ENCODE results near the gene ZNF639. TPM values are rescaled to one million over a fixed set of nuclear protein-coding genes. Genes with fewer than 3 reads are reported as not detected.

ZNF639 gene
- total and polyA plus RNA-seq, 9 donors = 32.1 to 47.6 (median 36.9) TPM

DNA sequence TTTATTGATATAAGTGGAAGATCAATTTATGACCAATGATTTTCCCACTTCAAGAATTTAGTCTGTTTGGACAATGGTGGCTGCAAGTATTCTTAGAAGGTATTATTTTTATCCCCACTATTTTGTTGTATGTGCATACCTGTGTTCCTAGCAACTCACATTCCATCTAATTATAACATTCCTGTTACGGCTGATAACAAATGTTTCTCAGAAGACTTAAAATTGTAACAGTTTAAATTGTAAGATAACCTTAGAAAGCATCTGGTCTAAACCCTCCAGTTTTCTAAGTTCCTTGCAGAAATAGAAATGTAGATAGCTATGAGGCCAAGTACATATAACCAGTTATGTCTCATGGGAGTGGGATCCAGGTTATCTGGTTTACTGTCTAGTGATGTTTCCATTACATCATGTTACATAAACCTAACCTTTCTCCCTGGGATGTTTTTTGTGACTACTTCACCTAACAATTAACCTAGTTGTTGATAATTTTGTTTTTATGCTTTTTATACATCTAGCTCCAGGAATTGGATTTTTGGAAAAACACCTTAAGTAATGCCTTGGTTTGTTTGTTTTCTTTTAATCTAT is 13.6 kb downstream of the ZNF639 start:
- Histone ChIP-seq H3K27ac (ENCODE audit: low read length) (no peak overlapping the region), H3K4me1 (ENCODE audit: control insufficient read depth, insufficient read depth, low read length) (no peaks in the 10 kb centered on the region), H3K27me3 (ENCODE audit: control insufficient read depth, insufficient read depth, low read length) (no peaks in the 10 kb centered on the region), H3K36me3 (ENCODE audit: control insufficient read depth, insufficient read depth, low read length) (peaks cover 23% of the 10 kb centered on the region), H3K9me3 (replicated peaks; ENCODE audit: control insufficient read depth, low read depth, low read length) (no peaks in the 10 kb centered on the region), H3K4me3 (ENCODE audit: low read length) (no peak overlapping the region)
- DNase-seq = no peak
- no CpG with 5 or more reads among the region's 1 CpG for WGBS (ENCODE audit: insufficient coverage)

DNA sequence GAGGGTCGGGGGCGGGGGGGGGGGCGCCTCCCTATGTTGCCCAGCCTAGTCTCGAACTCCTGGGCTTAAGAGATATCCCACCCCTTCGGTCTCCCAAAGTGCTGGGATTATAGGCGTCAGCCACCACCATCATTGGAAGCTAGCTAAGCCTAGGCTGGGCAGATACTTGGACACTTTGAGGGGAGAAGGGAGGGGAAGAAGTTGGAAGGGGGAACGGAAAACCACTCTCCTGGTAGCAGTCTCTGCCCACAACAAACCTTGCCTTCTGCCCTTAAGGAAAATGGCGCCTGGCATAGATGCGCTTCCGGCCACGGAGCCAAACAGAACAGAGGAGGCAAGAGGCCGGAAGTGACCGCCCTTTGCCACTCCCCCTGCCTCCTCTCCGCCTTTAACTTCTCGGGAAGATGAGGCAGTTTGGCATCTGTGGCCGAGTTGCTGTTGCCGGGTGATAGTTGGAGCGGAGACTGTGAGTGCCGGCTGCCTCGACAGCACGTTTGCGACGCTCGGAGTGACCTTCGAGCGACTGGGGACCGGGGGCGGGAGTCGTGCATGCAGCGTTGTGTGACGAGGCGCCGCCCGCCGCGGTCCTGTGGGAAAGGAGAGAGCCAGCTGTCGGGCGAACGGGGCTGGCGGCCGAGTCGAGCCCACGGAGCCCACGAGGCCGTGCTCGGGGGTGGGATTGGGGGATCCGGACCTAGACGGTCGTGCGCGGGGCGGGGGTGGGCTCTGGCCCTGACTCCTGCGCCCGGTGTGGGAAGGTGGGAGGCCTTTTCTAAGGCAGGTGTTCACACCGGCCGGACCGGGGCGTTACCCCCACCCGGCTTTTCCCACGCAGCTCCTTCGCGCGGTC is 24.7 kb downstream of the ZNF639 start, which contains the start of gene MFN1:
Gene MFN1, plus strand, starts transcription at position 365 of the 850 bp plus-strand sequence. CDS start 1,143 bp downstream, outside the sequence.
- WGBS (ENCODE audit: insufficient coverage) = under 1% methylated on average over 45 of the region's 63 CpGs
- H3K4me3 ChIP-seq (ENCODE audit: low read length) = peak within 1 kb of the TSS; percentile 92
- peak within 1 kb of the TSS; percentile 92 for H3K27ac ChIP-seq (ENCODE audit: low read length)

DNA sequence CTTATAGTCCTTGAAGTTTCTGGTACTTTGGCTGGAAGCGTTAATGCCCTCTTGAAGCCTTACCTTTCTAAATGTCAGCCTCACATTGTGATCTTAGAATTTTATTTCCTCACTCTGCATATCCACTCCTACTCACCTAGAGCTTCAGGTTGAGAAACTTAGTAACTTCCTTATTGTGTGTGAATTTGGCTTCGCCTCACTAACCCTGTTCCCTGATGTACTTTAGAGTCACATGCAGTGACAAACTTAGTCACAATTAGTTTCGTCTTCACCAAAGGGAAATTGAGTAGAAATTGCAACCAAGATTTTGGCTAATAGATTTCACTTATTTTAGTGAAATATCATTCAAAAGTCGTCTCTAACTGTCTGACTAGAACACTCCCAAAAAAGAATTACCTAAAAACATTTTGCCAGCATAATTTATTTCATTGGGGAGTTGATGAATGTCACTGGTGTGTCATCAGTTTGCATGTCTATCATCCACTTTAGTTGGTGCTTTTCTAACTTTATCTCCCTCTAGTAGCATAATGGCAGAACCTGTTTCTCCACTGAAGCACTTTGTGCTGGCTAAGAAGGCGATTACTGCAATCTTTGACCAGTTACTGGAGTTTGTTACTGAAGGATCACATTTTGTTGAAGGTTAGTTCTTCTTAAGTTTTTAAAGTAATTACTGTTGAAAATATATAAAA is 25.6 kb downstream of the ZNF639 start:
- no CpG with 5 or more reads among the region's 5 CpGs for WGBS (ENCODE audit: insufficient coverage)

More for the DNA sequence above, 24.7 kb downstream of the ZNF639 start, which contains the start of gene MFN1:
- Histone ChIP-seq H3K36me3 (ENCODE audit: control insufficient read depth, insufficient read depth, low read length) (peaks cover 24% of the 10 kb centered on the region), H3K4me1 (ENCODE audit: control insufficient read depth, insufficient read depth, low read length) (peaks cover 7% of the 10 kb centered on the region), H3K27me3 (ENCODE audit: control insufficient read depth, insufficient read depth, low read length) (no peaks in the 10 kb centered on the region), H3K9me3 (replicated peaks; ENCODE audit: control insufficient read depth, low read depth, low read length) (no peaks in the 10 kb centered on the region)
- peak; percentile 100 for DNase-seq

DNA sequence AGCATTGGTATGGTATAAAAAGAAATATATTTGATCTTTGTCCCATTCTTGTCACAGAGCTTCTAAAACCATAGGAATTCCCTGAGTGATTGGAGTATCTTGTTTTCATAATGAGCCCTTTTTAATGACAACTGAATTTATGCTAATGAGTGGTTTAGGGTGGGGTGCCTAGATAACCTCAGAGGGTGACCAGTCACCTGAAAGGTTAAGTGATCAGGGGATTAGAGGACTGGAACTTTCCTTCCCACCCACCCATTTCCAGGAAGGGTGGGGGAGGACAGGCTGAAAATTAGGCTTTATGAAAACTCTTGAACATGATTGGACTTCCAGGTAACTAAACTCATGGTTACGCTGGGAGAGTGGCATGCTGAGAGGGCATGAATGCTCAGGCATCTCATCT is 33.2 kb downstream of the ZNF639 start:
- H3K4me3 ChIP-seq (ENCODE audit: low read length) = no peak overlapping the region
- no peaks in the 10 kb centered on the region for H3K9me3 ChIP-seq (replicated peaks; ENCODE audit: control insufficient read depth, low read depth, low read length)
- no peaks in the 10 kb centered on the region for H3K4me1 ChIP-seq (ENCODE audit: control insufficient read depth, insufficient read depth, low read length)
- peaks cover 65% of the 10 kb centered on the region for H3K36me3 ChIP-seq (ENCODE audit: control insufficient read depth, insufficient read depth, low read length)
- no peaks in the 10 kb centered on the region for H3K27me3 ChIP-seq (ENCODE audit: control insufficient read depth, insufficient read depth, low read length)
- no peak overlapping the region for H3K27ac ChIP-seq (ENCODE audit: low read length)
- WGBS (ENCODE audit: insufficient coverage) = no CpG with 5 or more reads among the region's 1 CpG
- no peak for DNase-seq

More for the DNA sequence above, 25.6 kb downstream of the ZNF639 start:
- Histone ChIP-seq H3K36me3 (ENCODE audit: control insufficient read depth, insufficient read depth, low read length) (peaks cover 28% of the 10 kb centered on the region), H3K27ac (ENCODE audit: low read length) (peak overlapping the region; percentile 92), H3K9me3 (replicated peaks; ENCODE audit: control insufficient read depth, low read depth, low read length) (no peaks in the 10 kb centered on the region), H3K4me1 (ENCODE audit: control insufficient read depth, insufficient read depth, low read length) (peaks cover 7% of the 10 kb centered on the region), H3K4me3 (ENCODE audit: low read length) (peak overlapping the region; percentile 92), H3K27me3 (ENCODE audit: control insufficient read depth, insufficient read depth, low read length) (no peaks in the 10 kb centered on the region)
- peak; percentile 11 for DNase-seq

DNA sequence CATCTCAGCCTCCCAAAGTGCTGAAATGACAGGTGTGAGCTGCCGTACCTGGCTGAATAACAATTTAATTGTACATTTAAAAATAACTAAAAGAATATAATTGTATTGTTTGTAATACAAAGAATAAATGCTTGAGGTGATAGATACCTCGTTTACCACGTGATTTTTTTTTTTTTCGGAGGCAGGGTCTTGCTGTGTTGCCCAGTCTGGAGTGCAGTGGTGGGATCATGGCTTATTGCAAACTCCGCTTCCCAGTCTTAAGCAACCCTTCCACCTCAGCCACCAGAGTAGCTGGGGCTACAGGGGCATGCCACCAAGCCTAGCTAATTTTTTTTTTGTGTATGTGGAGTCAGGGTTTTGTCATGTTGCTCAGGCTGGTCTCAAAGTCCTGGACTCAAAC is 40.5 kb downstream of the ZNF639 start:
- H3K4me3 ChIP-seq (ENCODE audit: low read length) = no peak overlapping the region
- H3K27ac ChIP-seq (ENCODE audit: low read length) = no peak overlapping the region
- H3K9me3 ChIP-seq (replicated peaks; ENCODE audit: control insufficient read depth, low read depth, low read length) = no peaks in the 10 kb centered on the region
- no CpG with 5 or more reads among the region's 5 CpGs for WGBS (ENCODE audit: insufficient coverage)
- DNase-seq = no peak
- peaks cover 25% of the 10 kb centered on the region for H3K36me3 ChIP-seq (ENCODE audit: control insufficient read depth, insufficient read depth, low read length)
- H3K4me1 ChIP-seq (ENCODE audit: control insufficient read depth, insufficient read depth, low read length) = no peaks in the 10 kb centered on the region
- no peaks in the 10 kb centered on the region for H3K27me3 ChIP-seq (ENCODE audit: control insufficient read depth, insufficient read depth, low read length)

DNA sequence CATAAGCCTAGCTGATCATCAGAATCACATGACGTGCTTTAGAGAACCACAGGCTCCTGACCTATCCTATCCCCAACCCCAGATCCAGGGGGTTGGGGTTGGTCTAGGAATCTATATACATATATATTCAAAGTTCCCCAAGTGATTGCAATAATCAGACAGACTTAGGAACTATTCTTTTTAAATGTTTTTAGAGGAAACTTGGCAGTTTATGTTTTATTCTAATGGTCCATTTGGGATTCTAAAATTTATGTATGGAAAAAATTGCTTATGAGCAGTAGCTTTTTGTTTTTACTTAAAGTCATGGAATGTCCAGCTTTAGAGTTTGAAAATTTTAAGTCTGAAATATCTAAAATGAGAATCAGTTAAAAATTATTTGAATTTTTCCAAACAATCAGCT is 46.8 kb downstream of the ZNF639 start:
- Histone ChIP-seq H3K27me3 (ENCODE audit: control insufficient read depth, insufficient read depth, low read length) (no peaks in the 10 kb centered on the region), H3K4me3 (ENCODE audit: low read length) (no peak overlapping the region), H3K4me1 (ENCODE audit: control insufficient read depth, insufficient read depth, low read length) (no peaks in the 10 kb centered on the region), H3K27ac (ENCODE audit: low read length) (no peak overlapping the region), H3K9me3 (replicated peaks; ENCODE audit: control insufficient read depth, low read depth, low read length) (no peaks in the 10 kb centered on the region), H3K36me3 (ENCODE audit: control insufficient read depth, insufficient read depth, low read length) (peaks cover 19% of the 10 kb centered on the region)
- WGBS (ENCODE audit: insufficient coverage) = no CpG with 5 or more reads among the region's 1 CpG
- peak; percentile 72 for DNase-seq

DNA sequence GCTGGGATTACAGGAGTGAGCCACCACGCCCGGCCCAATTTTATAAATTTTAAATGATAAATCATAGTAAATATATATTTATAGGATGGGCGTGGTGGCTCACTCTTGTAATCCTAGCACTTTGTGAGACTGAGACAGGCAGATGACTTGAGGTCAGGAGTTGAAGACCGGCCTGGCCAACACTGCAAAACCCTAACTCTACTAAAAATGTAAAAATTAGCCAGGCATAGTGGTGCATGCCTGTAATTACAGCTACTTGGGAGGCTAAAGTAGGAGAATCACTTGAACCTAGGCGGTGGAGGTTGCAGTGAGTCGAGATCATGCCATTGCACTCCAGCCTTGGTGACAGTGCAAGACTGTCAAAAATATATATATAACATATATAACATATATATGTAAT is 51.1 kb downstream of the ZNF639 start:
- H3K36me3 ChIP-seq (ENCODE audit: control insufficient read depth, insufficient read depth, low read length) = peaks cover 28% of the 10 kb centered on the region

DNA sequence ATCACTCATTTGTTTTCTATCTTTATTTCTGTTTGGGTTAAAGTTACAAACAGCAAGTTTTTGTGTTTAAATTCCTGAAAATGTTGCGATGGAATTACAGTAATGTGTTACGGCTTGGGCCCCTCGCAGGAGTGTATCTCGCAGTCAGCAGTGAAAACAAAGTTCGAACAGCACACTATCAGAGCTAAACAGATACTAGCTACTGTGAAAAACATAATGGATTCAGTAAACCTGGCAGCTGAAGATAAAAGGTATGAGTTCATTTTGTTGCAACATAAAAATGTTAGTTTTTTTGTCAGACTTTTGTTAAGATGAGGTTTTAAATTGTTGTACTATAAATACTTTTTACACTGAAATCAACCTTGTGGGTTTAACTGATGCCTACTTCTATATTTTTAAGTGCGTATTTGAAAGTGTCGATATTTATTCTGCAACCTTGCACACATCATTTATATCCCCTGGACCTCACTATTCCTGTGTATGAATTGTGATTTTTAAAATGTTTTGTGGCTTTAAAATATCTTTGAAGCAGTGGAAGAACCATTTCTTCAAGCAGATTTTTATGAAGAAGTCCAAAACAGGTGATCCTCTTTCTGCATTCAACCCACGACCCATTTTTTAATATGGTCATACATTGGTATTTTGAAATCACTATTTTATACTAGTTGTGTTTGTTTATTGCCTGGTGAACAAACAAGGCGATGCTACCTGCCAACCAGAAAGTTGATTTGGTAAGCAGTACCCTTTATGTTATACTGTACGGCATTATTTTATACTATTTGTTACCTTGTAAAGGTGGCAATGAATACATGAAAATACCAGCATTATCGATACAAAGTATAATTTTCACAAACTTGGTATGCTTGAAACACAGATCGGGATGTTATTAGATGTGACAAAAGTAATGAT is 52.5 kb downstream of the ZNF639 start:
- 100% methylated on average over 1 of the region's 12 CpGs for WGBS (ENCODE audit: insufficient coverage)
- peaks cover 29% of the 10 kb centered on the region for H3K36me3 ChIP-seq (ENCODE audit: control insufficient read depth, insufficient read depth, low read length)
- no peak overlapping the region for H3K4me3 ChIP-seq (ENCODE audit: low read length)
- H3K27ac ChIP-seq (ENCODE audit: low read length) = no peak overlapping the region
- no peaks in the 10 kb centered on the region for H3K9me3 ChIP-seq (replicated peaks; ENCODE audit: control insufficient read depth, low read depth, low read length)
- DNase-seq = no peak
- H3K4me1 ChIP-seq (ENCODE audit: control insufficient read depth, insufficient read depth, low read length) = no peaks in the 10 kb centered on the region
- no peaks in the 10 kb centered on the region for H3K27me3 ChIP-seq (ENCODE audit: control insufficient read depth, insufficient read depth, low read length)

More for the DNA sequence above, 51.1 kb downstream of the ZNF639 start:
- Histone ChIP-seq H3K4me3 (ENCODE audit: low read length) (no peak overlapping the region), H3K27me3 (ENCODE audit: control insufficient read depth, insufficient read depth, low read length) (no peaks in the 10 kb centered on the region), H3K27ac (ENCODE audit: low read length) (no peak overlapping the region), H3K9me3 (replicated peaks; ENCODE audit: control insufficient read depth, low read depth, low read length) (no peaks in the 10 kb centered on the region), H3K4me1 (ENCODE audit: control insufficient read depth, insufficient read depth, low read length) (no peaks in the 10 kb centered on the region)
- no CpG with 5 or more reads among the region's 6 CpGs for WGBS (ENCODE audit: insufficient coverage)
- no peak for DNase-seq

DNA sequence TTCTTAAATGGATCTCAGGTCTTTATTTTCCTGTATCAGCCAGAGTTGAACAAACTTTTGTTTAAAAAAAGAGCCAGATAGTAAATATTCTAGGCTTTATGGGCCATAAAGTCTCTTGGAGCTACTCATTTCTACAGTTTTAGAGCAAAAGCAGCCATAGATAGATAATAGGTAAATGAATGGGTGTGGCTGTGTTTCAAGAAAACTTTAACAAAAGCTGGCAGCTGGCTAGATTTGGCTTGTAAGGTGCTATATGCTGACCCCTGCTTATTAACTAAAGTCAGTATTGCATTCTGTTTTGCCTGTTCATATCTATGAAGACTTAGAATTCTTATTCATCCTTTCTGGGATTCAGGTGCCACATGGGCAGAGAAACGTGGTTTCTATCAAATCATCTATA is 53.6 kb downstream of the ZNF639 start:
- H3K9me3 ChIP-seq (replicated peaks; ENCODE audit: control insufficient read depth, low read depth, low read length) = no peaks in the 10 kb centered on the region
- WGBS (ENCODE audit: insufficient coverage) = no CpG with 5 or more reads among the region's 1 CpG
- H3K27me3 ChIP-seq (ENCODE audit: control insufficient read depth, insufficient read depth, low read length) = no peaks in the 10 kb centered on the region
- peaks cover 32% of the 10 kb centered on the region for H3K36me3 ChIP-seq (ENCODE audit: control insufficient read depth, insufficient read depth, low read length)
- no peaks in the 10 kb centered on the region for H3K4me1 ChIP-seq (ENCODE audit: control insufficient read depth, insufficient read depth, low read length)
- no peak overlapping the region for H3K4me3 ChIP-seq (ENCODE audit: low read length)
- DNase-seq = no peak
- H3K27ac ChIP-seq (ENCODE audit: low read length) = no peak overlapping the region

Data from muscle of leg (tissue), 11 donors.